Caco-2 (cell line): ENCODE results near the gene DHRS4. TPM values are rescaled to one million over a fixed set of nuclear protein-coding genes. Genes with fewer than 3 reads are reported as not detected.

Source experiments
- BruUV-seq: library from RNA; stranded (reverse); fragments of 400-500 nt; replicated peaks from 2 replicates; lab custom pipeline; 2021; lab: Mats Ljungman, UMichigan
- CTCF ChIA-PET: fragments of 300-600 bp; sonication (Branson Sonifier 250); formaldehyde crosslinking; loops from one replicate; lab custom pipeline; 2022; ENCODE audit warnings: antibody characterized with exemption; lab: Charles Lee
- POLR2A ChIA-PET: fragments of 300-600 bp; sonication (Branson Sonifier 250); formaldehyde crosslinking; loops from one replicate; lab custom pipeline; 2022; ENCODE audit warnings: antibody characterized with exemption; lab: Charles Lee
- DNase-seq, 2 experiments: peaks; one replicate each; pipeline versions ENCODE4 v3.0.0 to v3.0.0-alpha.2; 2020 to 2022
- H3K27me3 ChIP-seq: replicated peaks from 2 replicates; pipeline ENCODE4 v1.6.0; 2011; ENCODE audit warnings: low read length; ENCODE audit not compliant: control insufficient read depth, insufficient read depth
- H3K36me3 ChIP-seq: 2 replicates; pipeline ENCODE4 v1.5.1; 2011; ENCODE audit warnings: low read length; ENCODE audit not compliant: control insufficient read depth, insufficient read depth
- H3K4me1 ChIP-seq: fragments of 250-450 bp; sonication (Bioruptor Pico); 2 replicates; pipeline ENCODE4 v1.5.1; 2020; ENCODE audit warnings: mild to moderate bottlenecking
- H3K4me3 ChIP-seq: 2 replicates; pipeline ENCODE4 v1.5.1; 2011; ENCODE audit warnings: low read depth, mild to moderate bottlenecking, control low read depth, low read length
- H3K9me3 ChIP-seq: fragments of 250-450 bp; sonication (Bioruptor Pico); 2 replicates; pipeline ENCODE4 v1.5.1; 2020; ENCODE audit warnings: mild to moderate bottlenecking, moderate library complexity
- H3K27ac Mint-ChIP-seq: one replicate; pipeline ENCODE4 v1.8.0; 2022; ENCODE audit warnings: mixed read lengths; ENCODE audit not compliant: unreplicated experiment
- H3K27me3 Mint-ChIP-seq: one replicate; pipeline ENCODE4 v1.8.0; 2022; ENCODE audit warnings: mixed read lengths; ENCODE audit not compliant: insufficient read depth, unreplicated experiment
- H3K36me3 Mint-ChIP-seq: one replicate; pipeline ENCODE4 v1.8.0; 2022; ENCODE audit warnings: mild to moderate bottlenecking, mixed read lengths; ENCODE audit not compliant: insufficient read depth, unreplicated experiment
- H3K4me1 Mint-ChIP-seq: one replicate; pipeline ENCODE4 v1.8.0; 2022; ENCODE audit warnings: low read depth, mixed read lengths; ENCODE audit not compliant: unreplicated experiment
- H3K4me3 Mint-ChIP-seq: one replicate; pipeline ENCODE4 v1.8.0; 2022; ENCODE audit warnings: mild to moderate bottlenecking, moderate library complexity, mixed read lengths; ENCODE audit not compliant: unreplicated experiment
- H3K9me3 Mint-ChIP-seq: one replicate; pipeline ENCODE4 v1.8.0; 2022; ENCODE audit warnings: mixed read lengths; ENCODE audit not compliant: unreplicated experiment
- CTCF ChIP-seq, 2 experiments: fragments of 200-600 bp in 1 of 2; IDR thresholded peaks; 1 replicate in 1 of 2; 2 replicates in 1 of 2; pipeline versions ENCODE4 v1.5.1 to v1.8.0; 2011 to 2022; ENCODE audit warnings: antibody characterized with exemption in 1 of 2, control low read depth in 1 of 2, inconsistent platforms in 1 of 2, low read depth in 1 of 2, low read length in 1 of 2, mild to moderate bottlenecking in 1 of 2, moderate library complexity in 1 of 2; ENCODE audit not compliant: insufficient read depth in 1 of 2, severe bottlenecking in 1 of 2, unreplicated experiment in 1 of 2
- intact Hi-C: fragments of 100-400 bp; cut with micrococcal nuclease; formaldehyde crosslinking; loops from one replicate; pipeline ENCODE4 v1.10.0; 2022; ENCODE audit not compliant: unreplicated experiment
- total RNA-seq: library from RNA; stranded (reverse); gene quantifications from 2 replicates; pipeline ENCODE4 v1.2.3, GENCODE V29; 2022

DHRS4 gene
- total RNA-seq, 1 experiment from 2014 or later = 8.6 TPM

- no peaks in the 10 kb centered on the region for H3K36me3 ChIP-seq
- TF ChIP-seq CTCF (IDR thresholded peaks at IDR 0.05; ENCODE audit: insufficient read depth in 1 of 2, low read depth in 1 of 2, low read length in 1 of 2, severe bottlenecking in 1 of 2, unreplicated experiment in 1 of 2) = no peak
- intact Hi-C loops = loop anchor here (5.0 kb wide), 1 partner anchor 339 kb away; no protein-coding TSS in a partner anchor
- no peak overlapping the region for H3K27ac Mint-ChIP-seq
- H3K4me3 Mint-ChIP-seq = no peak overlapping the region
- H3K4me1 Mint-ChIP-seq = no peaks in the 10 kb centered on the region
- no peaks in the 10 kb centered on the region for H3K9me3 ChIP-seq
- CTCF ChIA-PET = interaction anchor here (1.1 kb wide), 1 partner anchor 338 kb away, joined by 3 read pairs; no protein-coding TSS in a partner anchor
- no peaks in the 10 kb centered on the region for H3K9me3 Mint-ChIP-seq
- BruUV-seq = no TSS peak
- H3K4me3 ChIP-seq = no peak overlapping the region
- H3K36me3 Mint-ChIP-seq = no peaks in the 10 kb centered on the region
- POLR2A ChIA-PET = no interaction called here
- no peaks in the 10 kb centered on the region for H3K4me1 ChIP-seq
- no peak for DNase-seq
- peaks cover 14% of the 10 kb centered on the region for H3K27me3 Mint-ChIP-seq
- H3K27me3 ChIP-seq = no peaks in the 10 kb centered on the region
Observed at GRCh38 chr14:23926543-23926942, 27.0 kb upstream of the DHRS4 start.

- no peak for DNase-seq
- no TSS peak for BruUV-seq
- H3K4me1 Mint-ChIP-seq = no peaks in the 10 kb centered on the region
- Histone ChIP-seq H3K9me3 (no peaks in the 10 kb centered on the region), H3K36me3 (no peaks in the 10 kb centered on the region), H3K4me1 (no peaks in the 10 kb centered on the region), H3K27me3 (no peaks in the 10 kb centered on the region), H3K4me3 (no peak overlapping the region)
- TF ChIP-seq CTCF (IDR thresholded peaks at IDR 0.05; ENCODE audit: insufficient read depth in 1 of 2, low read depth in 1 of 2, low read length in 1 of 2, severe bottlenecking in 1 of 2, unreplicated experiment in 1 of 2) = no peak
- no peaks in the 10 kb centered on the region for H3K36me3 Mint-ChIP-seq
- ChIA-PET CTCF (no interaction called here), POLR2A (no interaction called here)
- H3K27me3 Mint-ChIP-seq = peaks cover 11% of the 10 kb centered on the region
- H3K27ac Mint-ChIP-seq = no peak overlapping the region
- H3K4me3 Mint-ChIP-seq = no peak overlapping the region
- intact Hi-C loops = loop anchor here (1.0 to 5.0 kb wide), 2 partner anchors 202 to 342 kb away; no protein-coding TSS in a partner anchor
- H3K9me3 Mint-ChIP-seq = no peaks in the 10 kb centered on the region
Observed at GRCh38 chr14:23929136-23929535, 24.4 kb upstream of the DHRS4 start.

- no peaks in the 10 kb centered on the region for H3K9me3 Mint-ChIP-seq
- intact Hi-C loops = loop anchor here (1.0 to 5.0 kb wide), 3 partner anchors 203 to 343 kb away; no protein-coding TSS in a partner anchor
- Histone ChIP-seq H3K4me3 (no peak overlapping the region), H3K4me1 (no peaks in the 10 kb centered on the region), H3K27me3 (no peaks in the 10 kb centered on the region), H3K36me3 (no peaks in the 10 kb centered on the region), H3K9me3 (no peaks in the 10 kb centered on the region)
- peaks cover 11% of the 10 kb centered on the region for H3K27me3 Mint-ChIP-seq
- no peak overlapping the region for H3K4me3 Mint-ChIP-seq
- H3K27ac Mint-ChIP-seq = no peak overlapping the region
- POLR2A ChIA-PET = no interaction called here
- TF ChIP-seq CTCF (IDR thresholded peaks at IDR 0.05; ENCODE audit: insufficient read depth in 1 of 2, low read depth in 1 of 2, low read length in 1 of 2, severe bottlenecking in 1 of 2, unreplicated experiment in 1 of 2) = peak; percentile 95 to 97
- no peaks in the 10 kb centered on the region for H3K36me3 Mint-ChIP-seq
- BruUV-seq = no TSS peak
- no peaks in the 10 kb centered on the region for H3K4me1 Mint-ChIP-seq
- CTCF ChIA-PET = interaction anchor here (1.2 to 1.6 kb wide), 3 partner anchors 19 to 341 kb away, joined by 4 to 7 read pairs (median 4); no protein-coding TSS in a partner anchor
- peak; percentile 67 to 85 for DNase-seq
Observed at GRCh38 chr14:23929822-23930294, 23.7 kb upstream of the DHRS4 start.
